HG03135 (cell line): ENCODE results near the gene CEP295NL.
"Not testable (repeated sequence)": the region's sequence is repeated elsewhere in the genome, so short reads cannot be mapped to it uniquely, and the experiment has no call there.

Experiments
- ATAC-seq: cut with Tn5 transposase; IDR thresholded peaks from one replicate; pipeline ENCODE4 v1.9.1; 2021; ENCODE audit warnings: mild to moderate bottlenecking, moderate library complexity; ENCODE audit not compliant: unreplicated experiment

CEP295NL gene

DNA sequence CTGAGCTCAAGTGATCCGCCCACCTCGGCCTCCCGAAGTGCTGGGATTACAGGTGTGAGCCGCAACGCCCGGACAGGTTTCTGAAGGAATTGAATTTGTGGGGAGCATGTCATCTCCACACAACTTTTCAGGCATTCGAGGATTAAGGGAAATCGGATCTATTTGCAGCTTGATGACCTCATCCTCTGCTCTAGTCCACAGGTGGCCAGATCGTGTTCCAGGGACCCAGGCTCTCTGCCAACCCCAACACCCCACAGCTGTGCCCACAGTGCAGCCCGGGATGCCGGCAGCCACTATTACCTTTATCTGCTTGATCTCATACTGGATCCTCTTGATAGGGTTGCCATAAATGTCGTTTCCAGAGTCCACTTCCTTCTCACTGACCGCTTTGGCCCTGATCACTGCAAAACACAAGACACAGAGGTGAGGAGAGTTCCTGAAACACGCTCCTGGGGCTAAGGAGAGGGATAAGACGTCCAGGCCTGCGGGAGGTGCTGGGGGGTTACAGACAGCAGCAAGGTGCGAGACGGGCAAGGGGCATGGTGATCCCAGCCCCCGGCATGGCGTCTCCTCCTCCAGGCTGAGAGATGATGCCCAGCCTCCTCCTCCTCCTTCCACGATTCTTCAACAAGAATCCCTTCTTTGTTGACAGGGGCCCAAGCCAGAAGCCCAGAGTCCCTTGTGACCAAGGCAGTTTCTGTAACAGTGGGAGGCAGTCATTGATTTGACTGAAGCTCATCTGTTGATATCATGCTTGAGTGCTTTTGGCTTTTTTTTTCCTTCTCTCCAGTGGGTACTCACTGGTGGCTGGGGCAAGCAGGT, 29.3 kb downstream of the CEP295NL start:
- no peak for ATAC-seq

DNA sequence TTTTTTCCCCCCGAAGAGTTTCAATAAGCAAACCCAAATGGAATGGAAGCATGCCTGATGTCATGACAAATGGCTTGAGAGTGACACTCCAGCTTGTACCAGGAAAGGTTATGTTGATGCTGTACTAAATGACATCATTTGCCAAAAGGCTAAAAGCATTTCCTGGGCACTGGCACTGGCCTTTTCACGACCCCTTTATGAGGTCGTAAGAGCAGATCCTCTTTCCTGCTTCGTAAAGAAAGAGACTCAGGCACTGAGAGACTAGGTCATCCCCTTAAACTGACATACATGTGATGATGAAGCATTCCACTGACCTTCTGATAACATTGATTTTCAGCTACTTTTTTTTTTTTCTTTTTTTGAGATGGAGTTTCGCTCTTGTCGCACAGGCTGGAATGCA, 30.5 kb downstream of the CEP295NL start:
- ATAC-seq: no peak

DNA sequence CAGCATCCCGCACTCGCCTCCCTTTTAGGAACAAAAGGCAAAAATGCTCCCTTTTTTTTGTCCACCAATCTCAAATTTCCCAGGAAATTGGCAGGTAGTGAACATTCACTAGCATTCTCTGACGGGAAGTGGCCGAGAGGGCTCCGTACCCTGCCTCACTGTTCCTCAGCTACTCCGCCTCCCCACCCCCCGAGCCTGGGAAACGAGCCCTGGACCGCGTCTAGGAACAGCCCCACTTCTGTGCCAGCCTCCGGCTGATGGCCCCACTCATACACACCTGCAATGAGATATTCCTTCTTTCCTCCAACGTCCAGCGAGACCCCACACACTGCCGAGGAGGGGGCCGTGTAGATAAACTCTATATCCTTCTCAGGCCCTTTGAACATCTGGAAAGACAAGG, 32.4 kb downstream of the CEP295NL start:
- no peak for ATAC-seq

DNA sequence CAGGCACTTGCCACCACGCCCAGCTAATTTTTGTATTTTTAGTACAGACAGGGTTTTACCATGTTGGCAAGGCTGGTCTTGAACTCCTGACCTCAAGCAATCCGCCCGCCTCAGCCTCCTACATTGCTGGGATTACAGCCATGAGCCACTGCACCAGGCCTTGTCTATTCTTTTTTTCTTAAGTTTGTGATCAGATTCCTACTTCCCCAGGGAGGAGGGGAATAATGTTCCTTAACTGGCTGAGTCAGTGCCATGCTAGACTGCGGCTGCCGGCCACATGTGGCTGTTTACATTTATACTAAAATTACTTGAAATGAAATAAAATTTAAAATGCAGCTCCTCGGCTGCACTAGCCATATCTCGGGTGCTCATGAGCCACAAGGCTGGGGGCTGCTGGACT, 34.6 kb downstream of the CEP295NL start:
- ATAC-seq: no peak

DNA sequence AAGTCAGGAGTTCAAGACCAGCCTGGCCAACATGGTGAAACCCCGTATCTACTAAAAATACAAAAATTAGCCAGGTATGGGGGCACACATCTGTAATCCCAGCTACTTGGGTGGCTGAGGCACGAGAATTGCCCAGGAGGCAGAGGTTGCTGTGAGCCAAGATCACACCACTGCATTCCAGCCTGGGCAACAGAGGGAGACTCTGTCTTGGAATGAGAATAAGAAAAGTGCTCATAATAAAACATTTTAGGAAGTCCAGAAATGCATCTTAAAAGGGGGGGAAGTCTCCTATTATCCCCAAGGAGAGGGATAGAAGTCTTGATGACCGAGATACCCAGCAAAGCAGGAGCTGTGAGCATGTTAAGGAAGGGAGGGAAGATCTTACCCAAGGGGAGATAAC, 36.0 kb downstream of the CEP295NL start:
- ATAC-seq: not testable (repeated sequence)

DNA sequence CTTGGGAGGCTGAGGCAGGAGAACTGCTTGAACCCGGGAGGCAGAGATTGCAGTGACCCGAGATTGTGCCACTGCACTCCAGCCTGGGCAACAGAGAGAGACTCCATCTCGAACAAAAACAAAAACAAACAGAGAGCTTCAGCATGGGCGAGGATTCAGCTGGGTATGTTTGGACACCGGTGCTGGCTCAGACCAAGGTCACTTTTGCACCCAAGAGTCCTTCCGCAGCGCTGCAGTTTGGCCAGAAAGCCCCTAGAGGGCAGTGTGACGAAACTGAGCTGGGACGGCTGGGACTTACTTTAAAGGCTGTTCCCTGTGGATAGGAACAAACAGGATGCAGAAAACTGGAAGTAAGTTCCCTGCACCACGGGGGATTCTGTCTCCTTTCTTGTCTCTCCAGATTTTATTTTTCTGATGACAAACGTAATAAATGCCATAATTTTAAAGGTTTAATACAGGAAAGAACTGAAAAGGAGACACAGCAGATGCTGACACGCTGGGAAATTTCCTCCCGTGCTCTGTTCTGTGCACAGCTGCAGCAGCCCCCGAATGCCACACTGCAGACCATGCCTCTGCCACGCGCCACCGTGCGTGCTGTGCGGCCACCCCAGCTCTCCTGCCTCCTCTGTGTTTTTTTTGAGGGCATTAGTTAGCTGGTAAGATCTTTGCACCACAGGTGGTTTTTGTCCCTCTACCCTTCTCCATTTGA, 37.2 kb downstream of the CEP295NL start:
- ATAC-seq: no peak

DNA sequence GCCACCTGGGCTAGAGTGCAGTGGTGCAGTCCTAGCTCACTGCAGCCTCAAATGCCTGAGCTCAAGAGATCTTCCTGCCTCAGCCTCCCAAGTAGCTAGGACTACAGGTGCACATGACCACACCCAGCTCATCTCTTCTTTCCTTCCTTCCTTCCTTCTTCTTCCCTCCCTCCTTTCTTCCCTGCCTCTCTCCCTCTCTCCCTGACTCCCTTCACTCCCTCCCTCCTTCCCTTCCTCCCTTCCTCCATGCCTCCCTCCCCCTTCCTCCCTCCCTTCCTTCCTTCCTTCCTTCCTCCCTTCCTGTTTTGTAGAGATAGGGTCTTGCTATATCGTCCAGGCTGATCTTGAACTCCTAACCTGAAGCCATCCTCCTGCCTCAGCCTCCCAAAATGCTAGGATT, 38.9 kb downstream of the CEP295NL start:
- no peak for ATAC-seq

DNA sequence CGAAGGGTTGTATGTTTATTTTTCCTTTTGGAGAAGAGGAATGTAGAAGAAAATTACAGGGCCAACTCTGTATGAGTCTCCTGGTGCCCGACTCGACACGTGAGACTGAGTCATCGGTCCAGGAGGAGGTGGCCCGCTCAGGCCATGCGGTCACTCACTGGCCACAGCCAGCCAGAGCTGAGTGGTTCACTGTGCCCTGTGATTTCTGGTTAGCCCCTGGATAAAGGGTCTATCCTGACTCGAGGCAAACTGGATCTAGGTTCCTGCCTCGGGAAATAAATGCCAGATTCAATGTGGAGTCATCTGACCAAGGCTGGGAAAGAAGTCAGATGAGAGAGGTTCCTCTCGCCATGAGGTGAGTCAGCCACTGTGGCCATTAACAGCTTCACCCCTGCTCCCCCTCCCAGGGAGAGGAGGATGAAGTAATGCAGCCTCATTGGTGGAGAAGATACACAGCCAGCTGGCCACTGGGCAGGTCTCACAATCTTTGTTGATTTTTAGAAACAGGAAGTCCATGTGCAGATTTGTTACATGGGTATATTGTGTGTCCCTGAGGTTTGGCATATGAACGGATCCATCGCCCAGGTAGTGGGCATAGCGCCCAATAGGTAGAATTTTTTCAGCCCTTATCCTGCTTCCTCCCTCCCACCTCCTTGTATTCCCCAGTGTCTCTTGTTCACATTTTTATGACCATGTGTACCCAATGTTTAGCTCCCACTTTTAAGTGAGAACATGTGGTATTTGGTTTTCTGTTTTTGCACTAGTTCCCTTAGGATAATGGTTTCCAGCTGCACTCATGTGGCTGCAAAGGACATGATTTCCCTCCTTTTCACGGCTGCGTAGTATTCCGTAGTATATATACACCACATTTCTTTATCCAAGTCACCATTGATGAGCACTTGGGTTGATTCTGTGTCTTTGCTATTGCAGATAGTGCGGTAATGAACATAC, 40.7 kb downstream of the CEP295NL start:
- ATAC-seq: no peak

DNA sequence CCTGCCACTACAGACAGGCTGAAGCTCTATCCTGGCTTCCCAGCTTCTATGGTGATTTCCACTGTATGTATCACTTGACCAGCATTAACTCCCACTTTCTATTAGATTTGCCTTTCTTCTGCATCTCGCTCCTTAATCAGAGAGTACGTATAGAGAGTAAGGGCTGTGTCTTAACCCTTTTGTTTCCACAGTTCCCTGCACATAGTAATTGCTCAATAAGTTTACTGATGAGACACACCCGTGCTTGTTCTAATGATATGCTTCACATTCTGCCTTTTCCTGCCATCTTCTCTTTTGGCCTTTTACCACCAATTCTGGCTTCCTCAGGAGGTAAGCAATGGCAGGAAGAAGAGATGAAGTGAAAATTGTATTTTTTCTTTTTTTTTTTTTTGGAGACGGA, 41.8 kb downstream of the CEP295NL start:
- ATAC-seq: no peak

DNA sequence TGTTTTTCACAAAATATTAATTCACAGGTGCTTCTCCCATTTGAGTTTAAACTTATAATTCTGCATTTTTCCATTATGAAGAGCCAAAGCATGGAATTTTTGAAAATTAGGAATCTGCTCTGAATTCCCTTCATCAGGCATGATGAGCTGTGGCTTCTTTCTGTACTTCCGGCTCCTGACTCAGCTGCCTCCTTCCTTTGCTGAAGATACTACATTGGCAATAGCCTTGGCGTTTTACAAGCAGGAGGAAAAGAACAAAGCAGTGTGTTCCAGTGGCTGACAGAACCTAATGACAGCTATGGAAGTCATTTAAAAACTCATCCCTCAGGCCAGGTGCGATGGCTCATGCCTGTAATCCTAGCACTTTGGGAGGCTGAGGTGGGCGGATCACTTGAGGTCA, 44.0 kb downstream of the CEP295NL start:
- no peak for ATAC-seq

DNA sequence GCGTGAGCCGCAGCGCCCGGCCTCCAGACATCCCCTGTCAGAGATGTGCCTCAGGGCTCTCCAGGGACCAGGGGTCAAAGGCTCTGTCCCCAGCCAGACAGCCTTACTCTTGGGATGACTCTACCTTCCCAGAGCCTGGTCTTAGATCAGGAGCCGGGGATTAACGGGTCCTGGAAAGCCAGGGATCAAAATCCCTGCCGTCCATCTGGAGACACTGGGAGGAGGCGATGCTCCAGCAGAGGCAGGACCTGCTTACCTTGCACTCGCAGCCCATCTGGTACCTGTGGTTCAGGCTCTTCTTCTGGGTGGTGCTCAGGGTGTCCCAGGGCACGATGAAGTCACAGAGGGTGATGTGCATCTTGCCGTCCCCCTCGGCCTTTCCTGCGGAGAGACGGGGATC, 45.7 kb downstream of the CEP295NL start:
- no peak for ATAC-seq

DNA sequence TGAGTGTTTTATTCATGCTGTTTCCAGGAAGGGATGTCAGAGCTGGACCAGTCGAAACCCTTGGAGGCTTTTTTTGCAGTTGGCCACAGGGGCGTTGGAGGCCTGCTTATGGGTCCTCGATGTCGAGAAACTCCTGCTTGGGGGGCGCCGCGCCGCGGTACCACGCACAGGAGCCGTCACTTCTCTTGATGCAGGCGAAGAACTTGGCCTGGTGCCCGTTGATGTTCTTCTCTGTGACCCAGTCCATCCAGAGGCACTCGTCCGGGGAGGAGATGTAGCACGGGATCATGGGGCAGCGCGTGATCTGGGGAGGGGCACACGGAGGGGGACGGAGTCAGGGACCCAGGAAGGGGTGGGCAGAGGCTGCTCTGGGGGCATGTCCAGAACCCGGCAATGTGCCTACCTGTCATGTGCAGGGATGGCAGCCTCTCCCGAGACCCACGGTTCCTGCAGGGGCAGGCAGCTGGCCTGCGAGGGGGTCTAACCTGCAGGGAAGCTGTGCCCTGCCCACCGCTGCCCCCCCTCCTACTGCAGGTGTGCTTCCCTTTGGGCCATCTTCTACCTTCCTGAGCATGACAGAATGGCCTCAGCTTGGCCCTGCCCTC, 47.3 kb downstream of the CEP295NL start:
- no peak for ATAC-seq

DNA sequence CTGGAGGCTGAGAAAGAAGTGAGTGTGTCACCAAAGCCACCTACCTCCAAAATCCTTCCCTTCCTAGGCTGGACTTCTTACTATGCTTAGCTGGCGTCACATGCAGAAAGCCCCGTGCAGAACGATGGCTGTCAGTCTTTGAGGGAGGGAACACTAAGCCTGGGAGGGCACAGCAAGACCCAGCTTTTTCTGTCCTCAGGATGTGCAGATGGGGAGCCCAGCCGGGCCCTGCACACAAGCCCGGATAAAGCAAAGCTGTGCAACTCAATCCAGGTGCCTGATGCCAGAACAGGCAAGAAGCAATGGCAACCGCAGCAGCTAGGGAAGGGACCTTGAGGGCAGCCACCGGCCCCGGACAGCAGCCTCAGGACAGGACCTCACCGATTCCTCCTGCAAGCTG, 48.5 kb downstream of the CEP295NL start:
- no peak for ATAC-seq

DNA sequence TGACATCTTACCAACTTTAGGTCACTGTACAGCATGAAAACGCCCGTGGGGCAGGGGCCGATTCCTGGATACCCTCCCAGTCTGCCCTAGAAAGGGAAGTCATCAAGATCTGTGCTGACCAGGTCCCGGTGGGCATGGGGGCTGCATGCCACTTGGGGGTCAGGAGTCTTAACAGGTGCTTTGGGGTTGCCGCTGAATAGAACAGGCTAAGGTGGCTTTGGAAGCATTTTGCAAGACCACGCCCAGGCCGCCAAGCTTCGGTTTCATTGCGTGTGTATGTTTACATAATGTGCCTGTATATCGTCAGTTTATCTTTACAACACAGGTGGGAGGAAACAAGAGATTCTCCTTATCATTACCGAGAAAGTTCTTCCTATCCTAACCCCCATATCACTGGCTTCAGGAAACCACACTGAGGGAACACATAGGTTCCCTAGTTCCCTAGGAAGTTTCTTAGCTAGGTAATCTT, 49.0 kb downstream of the CEP295NL start:
- ATAC-seq: no peak

DNA sequence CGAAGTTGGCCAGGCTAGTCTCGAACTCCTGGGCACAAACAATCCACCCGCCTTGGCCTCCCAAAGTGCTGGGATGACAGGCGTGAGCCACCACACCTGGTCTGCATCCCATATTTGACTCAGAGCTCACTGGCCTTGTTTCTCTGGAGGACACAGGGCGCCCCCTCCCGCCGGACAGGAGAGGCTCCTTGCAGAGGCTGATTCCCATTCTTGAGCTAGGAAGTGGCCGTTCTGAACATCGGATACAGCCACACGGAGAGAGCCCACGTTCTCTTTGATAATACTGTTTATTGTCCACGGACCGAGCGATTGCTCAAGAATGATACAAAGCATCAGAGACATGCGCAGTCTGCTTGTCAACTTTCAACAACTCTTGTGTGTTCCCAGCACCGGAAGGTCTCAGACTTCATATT, 50.3 kb downstream of the CEP295NL start:
- no peak for ATAC-seq

DNA sequence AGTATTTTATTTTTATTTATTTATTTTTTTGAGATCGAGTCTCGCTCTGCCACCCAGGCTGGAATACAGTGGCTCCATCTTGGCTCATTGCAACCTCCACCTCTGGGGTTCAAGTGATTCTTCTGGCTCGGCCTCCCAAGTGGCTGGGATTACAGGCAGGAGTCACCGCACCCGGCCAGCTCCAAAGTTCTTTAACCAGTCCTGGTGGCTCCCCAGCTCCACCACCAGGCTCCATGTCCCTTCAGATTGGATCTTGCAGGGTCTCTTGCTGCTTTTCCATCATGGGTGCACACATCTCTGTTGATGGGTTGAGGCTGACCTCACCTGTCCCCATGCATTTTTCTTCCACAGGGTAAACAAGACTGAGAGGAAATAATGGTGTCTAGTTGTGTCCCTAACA, 54.0 kb downstream of the CEP295NL start:
- no peak for ATAC-seq

DNA sequence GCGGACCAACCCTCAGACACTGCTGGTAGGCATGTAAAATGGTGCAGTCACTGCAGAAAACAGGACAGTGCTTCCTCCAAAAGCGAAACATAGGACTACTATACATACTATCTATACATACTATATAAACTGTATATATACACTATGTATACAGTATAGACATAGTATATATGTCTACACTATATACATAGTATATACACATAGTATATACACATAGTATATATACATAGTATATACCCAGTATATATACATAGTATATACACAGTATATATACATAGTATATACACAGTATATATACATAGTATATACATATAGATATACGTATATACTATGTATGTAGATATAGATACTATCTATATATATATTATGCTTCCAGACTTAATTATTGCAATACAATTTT, 55.9 kb downstream of the CEP295NL start:
- ATAC-seq: no peak

DNA sequence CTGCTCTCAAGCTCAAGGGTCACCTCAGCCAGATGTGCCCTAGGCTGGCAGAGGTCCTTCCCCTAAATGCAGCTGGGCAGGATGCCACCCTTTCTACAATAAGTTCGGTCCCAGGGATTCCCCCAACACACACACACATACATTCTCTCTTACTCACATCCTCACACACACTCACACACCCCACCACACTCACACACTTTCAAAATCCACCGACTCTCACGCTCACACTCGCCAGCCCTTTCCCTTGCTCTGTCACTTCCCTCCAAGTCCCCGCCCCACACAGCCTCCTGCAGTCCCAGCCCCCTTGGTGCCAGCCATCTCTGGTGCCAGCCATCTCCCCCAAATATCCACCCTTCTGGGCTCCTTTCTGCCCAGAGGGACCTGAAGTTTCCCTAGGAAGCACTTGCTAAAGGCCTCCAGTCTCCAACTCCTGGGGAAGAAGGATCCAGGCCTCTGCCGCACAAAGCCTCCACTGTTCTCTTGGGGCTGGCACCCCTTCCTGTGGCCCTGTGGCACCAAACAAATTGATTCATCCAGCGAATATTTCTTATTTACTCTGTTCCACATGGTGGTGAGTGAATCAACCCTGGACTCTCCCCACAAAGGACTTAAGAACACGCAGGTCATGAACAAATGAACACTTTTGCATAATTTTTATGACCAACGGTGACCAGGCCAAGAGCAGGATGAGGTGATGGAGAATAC, 58.5 kb downstream of the CEP295NL start:
- no peak for ATAC-seq

DNA sequence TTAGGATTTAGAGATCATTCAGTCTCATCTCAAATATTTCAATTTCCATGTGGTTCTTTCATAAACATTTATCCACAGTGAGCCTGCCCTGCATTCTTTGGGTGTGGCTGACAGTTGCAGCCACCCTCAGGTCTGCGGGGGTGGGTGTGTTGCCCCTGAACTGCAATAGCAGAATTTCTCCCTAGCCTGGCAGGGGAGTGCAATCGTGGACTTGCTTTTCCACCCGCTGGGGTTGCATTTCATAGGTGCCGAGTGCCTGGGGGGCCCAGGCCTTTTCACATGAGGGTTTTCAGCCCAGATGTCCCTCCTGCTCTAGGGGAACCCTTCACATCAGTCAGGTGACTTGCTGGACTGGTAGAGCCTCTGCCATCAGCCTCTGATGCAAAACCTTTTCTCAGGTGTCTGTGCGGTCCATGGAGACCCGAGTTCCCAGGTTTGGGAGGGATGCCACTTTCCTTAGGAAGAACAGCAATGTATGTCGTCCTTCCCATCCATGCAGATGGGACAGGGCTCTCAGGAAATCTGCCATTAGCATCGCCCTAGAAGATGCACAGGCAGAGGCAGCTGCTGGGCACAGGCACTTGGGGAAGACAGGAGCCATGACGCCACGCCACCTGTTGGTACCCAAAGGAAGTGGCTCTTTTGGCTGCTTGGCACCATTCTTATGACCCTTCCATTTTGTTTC, 60.0 kb downstream of the CEP295NL start:
- ATAC-seq: no peak
